ENCODE data around the gene DAAM1.

- no peak for TF ChIP-seq CTCF (IDR thresholded peaks at IDR 0.05)
- no peak for TF ChIP-seq EP300 (IDR thresholded peaks at IDR 0.05)
- TF ChIP-seq POLR2A (IDR thresholded peaks at IDR 0.05), result no peak
These were observed 18.4 kb downstream of the DAAM1 start for GRCh38 chr14:59206892-59207291.
